HepG2 (cell line): ENCODE results near the gene PKP3. TPM values are rescaled to one million over a fixed set of nuclear protein-coding genes. Genes with fewer than 3 reads are reported as not detected.

Experiments
- DZIP1 ChIP-seq: sonication (generic); formaldehyde crosslinking; IDR thresholded peaks from 2 replicates; pipeline ENCODE4 v1.5.0; 2020; ENCODE audit warnings: mild to moderate bottlenecking, missing genetic modification reagents
- EP300 ChIP-seq, 3 experiments: sonication (generic) in 1 of 3; formaldehyde crosslinking in 1 of 3; IDR thresholded peaks; 2 replicates each; pipeline versions ENCODE4 v1.5.1 to v1.6.1; 2011 to 2020; ENCODE audit warnings: low read depth in 2 of 3, low read length in 2 of 3, borderline replicate concordance in 1 of 3, improper control_type of control experiment in 1 of 3, mild to moderate bottlenecking in 1 of 3, missing genetic modification reagents in 1 of 3, moderate library complexity in 1 of 3
- FOXP4 ChIP-seq: sonication (generic); formaldehyde crosslinking; IDR thresholded peaks from 2 replicates; pipeline ENCODE4 v1.4.0; 2020; ENCODE audit warnings: missing genetic modification reagents
- HMG20B ChIP-seq: conservative IDR thresholded peaks from 2 replicates; pipeline ENCODE4 v1.6.1; 2016; ENCODE audit warnings: missing genetic modification reagents, missing compliant biosample characterization
- KLF11 ChIP-seq: IDR thresholded peaks from 2 replicates; pipeline ENCODE4 v1.6.1; 2016; ENCODE audit warnings: missing compliant biosample characterization
- MED1 ChIP-seq: sonication (generic); formaldehyde crosslinking; IDR thresholded peaks from 2 replicates; pipeline ENCODE4 v1.4.0; 2020; ENCODE audit warnings: missing genetic modification reagents
- MIXL1 ChIP-seq: IDR thresholded peaks from 2 replicates; pipeline ENCODE4 v1.6.1; 2016
- PHB2 ChIP-seq: fragments of 450-650 bp; IDR thresholded peaks from 2 replicates; pipeline ENCODE4 v1.6.1; 2018; ENCODE audit not compliant: partially characterized antibody
- SP4 ChIP-seq: sonication (generic); formaldehyde crosslinking; IDR thresholded peaks from 2 replicates; pipeline ENCODE4 v1.8.1; 2023; ENCODE audit warnings: mild to moderate bottlenecking, missing genetic modification reagents
- THYN1 ChIP-seq: sonication (generic); formaldehyde crosslinking; IDR thresholded peaks from 2 replicates; pipeline ENCODE4 v1.8.1; 2023; ENCODE audit warnings: low read depth, mild to moderate bottlenecking, moderate library complexity, missing genetic modification reagents, borderline replicate concordance
- TOPORS ChIP-seq: sonication (generic); formaldehyde crosslinking; IDR thresholded peaks from 2 replicates; pipeline ENCODE4 v1.8.0; 2023; ENCODE audit warnings: mild to moderate bottlenecking, missing genetic modification reagents
- ZBTB37 ChIP-seq: sonication (generic); formaldehyde crosslinking; IDR thresholded peaks from 2 replicates; pipeline ENCODE4 v1.4.0; 2020; ENCODE audit warnings: mild to moderate bottlenecking, missing genetic modification reagents
- ZNF430 ChIP-seq: sonication (generic); formaldehyde crosslinking; IDR thresholded peaks from 2 replicates; pipeline ENCODE4 v1.9.0; 2021; ENCODE audit warnings: mild to moderate bottlenecking, missing genetic modification reagents
- polyA plus RNA-seq, 8 experiments: library from polyadenylated mRNA; depleted of rRNA in 3 of 8; stranded (reverse) in 7 of 8; unstranded in 1 of 8; fragments of >200 nt; fragmentation: Illumina TruSeq in 4 of 8; extraction: Trizol in 4 of 8; gene quantifications; 2 replicates each; pipeline versions ENCODE4 v1.2.1 to v1.2.3, GENCODE V29; 2011 to 2016; ENCODE audit warnings: low read depth in 4 of 8, missing spikeins in 1 of 8, mixed read lengths in 1 of 8; ENCODE audit not compliant: insufficient read depth in 1 of 8
- total RNA-seq, 5 experiments: library from RNA; depleted of rRNA; stranded (reverse); fragments of >200 nt; fragmentation: Illumina TruSeq; extraction: Trizol; gene quantifications; 2 replicates each; pipeline ENCODE4 v1.2.3, GENCODE V29; 2016; ENCODE audit warnings: low read depth in 1 of 5
- TF ChIP-seq, protein P1 (sequence below): sonication (generic); formaldehyde crosslinking; IDR thresholded peaks from 2 replicates; pipeline ENCODE4 v1.5.1; 2020; ENCODE audit warnings: mild to moderate bottlenecking, moderate library complexity, missing genetic modification reagents
- TF ChIP-seq, protein P2 (sequence below): sonication (generic); formaldehyde crosslinking; IDR thresholded peaks from 2 replicates; pipeline ENCODE4 v1.4.0; 2020; ENCODE audit warnings: missing genetic modification reagents, borderline replicate concordance

The PKP3 gene
- total and polyA plus RNA-seq, 2 of the 13 experiments (the other 11 are each of a cell fraction or from before 2014, with no cell fraction given) = 18.0 to 28.7 TPM

GRCh38 chr11:353179-353873 is 40.7 kb upstream of the PKP3 start (continued):
- TF ChIP-seq ZBTB37 (CRISPR knock-in tag) (peak; percentile 48; the same call in 1 of the 2 replicates), EP300 (IDR thresholded peaks at IDR 0.05; ENCODE audit: low read depth in 2 of 2, low read length in 2 of 2) (peak in 1 of 2 experiments; percentile 48; a peak in 1 of 4 replicates), EP300 (CRISPR knock-in tag; IDR thresholded peaks at IDR 0.05; ENCODE audit: borderline replicate concordance) (peak; percentile 22; the same call in 1 of the 2 replicates), DZIP1 (CRISPR knock-in tag) (no peak), MIXL1 (CRISPR knock-in tag) (peak; percentile 52), FOXP4 (CRISPR knock-in tag) (peak; percentile 52; the same call in 1 of the 2 replicates), MED1 (CRISPR knock-in tag) (peak; percentile 88), SP4 (peak; percentile 60), PHB2 (no peak), HMG20B (CRISPR knock-in tag) (0 out of 2 replicates have a peak, but pooled peaks have one; percentile 26), KLF11 (CRISPR knock-in tag) (peak; percentile 85), TOPORS (CRISPR knock-in tag) (0 out of 2 replicates have a peak, but pooled peaks have one; percentile 22), THYN1 (CRISPR knock-in tag) (no peak), ZNF430 (CRISPR knock-in tag) (0 out of 2 replicates have a peak, but pooled peaks have one; percentile 51)
- TF ChIP-seq, protein P1, sequence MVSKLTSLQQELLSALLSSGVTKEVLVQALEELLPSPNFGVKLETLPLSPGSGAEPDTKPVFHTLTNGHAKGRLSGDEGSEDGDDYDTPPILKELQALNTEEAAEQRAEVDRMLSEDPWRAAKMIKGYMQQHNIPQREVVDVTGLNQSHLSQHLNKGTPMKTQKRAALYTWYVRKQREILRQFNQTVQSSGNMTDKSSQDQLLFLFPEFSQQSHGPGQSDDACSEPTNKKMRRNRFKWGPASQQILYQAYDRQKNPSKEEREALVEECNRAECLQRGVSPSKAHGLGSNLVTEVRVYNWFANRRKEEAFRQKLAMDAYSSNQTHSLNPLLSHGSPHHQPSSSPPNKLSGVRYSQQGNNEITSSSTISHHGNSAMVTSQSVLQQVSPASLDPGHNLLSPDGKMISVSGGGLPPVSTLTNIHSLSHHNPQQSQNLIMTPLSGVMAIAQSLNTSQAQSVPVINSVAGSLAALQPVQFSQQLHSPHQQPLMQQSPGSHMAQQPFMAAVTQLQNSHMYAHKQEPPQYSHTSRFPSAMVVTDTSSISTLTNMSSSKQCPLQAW (CRISPR knock-in tag) = peak; percentile 20; the same call in 1 of the 2 replicates
- TF ChIP-seq, protein P2, sequence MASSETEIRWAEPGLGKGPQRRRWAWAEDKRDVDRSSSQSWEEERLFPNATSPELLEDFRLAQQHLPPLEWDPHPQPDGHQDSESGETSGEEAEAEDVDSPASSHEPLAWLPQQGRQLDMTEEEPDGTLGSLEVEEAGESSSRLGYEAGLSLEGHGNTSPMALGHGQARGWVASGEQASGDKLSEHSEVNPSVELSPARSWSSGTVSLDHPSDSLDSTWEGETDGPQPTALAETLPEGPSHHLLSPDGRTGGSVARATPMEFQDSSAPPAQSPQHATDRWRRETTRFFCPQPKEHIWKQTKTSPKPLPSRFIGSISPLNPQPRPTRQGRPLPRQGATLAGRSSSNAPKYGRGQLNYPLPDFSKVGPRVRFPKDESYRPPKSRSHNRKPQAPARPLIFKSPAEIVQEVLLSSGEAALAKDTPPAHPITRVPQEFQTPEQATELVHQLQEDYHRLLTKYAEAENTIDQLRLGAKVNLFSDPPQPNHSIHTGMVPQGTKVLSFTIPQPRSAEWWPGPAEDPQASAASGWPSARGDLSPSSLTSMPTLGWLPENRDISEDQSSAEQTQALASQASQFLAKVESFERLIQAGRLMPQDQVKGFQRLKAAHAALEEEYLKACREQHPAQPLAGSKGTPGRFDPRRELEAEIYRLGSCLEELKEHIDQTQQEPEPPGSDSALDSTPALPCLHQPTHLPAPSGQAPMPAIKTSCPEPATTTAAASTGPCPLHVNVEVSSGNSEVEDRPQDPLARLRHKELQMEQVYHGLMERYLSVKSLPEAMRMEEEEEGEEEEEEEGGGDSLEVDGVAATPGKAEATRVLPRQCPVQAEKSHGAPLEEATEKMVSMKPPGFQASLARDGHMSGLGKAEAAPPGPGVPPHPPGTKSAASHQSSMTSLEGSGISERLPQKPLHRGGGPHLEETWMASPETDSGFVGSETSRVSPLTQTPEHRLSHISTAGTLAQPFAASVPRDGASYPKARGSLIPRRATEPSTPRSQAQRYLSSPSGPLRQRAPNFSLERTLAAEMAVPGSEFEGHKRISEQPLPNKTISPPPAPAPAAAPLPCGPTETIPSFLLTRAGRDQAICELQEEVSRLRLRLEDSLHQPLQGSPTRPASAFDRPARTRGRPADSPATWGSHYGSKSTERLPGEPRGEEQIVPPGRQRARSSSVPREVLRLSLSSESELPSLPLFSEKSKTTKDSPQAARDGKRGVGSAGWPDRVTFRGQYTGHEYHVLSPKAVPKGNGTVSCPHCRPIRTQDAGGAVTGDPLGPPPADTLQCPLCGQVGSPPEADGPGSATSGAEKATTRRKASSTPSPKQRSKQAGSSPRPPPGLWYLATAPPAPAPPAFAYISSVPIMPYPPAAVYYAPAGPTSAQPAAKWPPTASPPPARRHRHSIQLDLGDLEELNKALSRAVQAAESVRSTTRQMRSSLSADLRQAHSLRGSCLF (CRISPR knock-in tag) = no peak
